Panc1 (cell line): ENCODE results near the gene CACNA2D3. TPM values are rescaled to one million over a fixed set of nuclear protein-coding genes. Genes with fewer than 3 reads are reported as not detected.

ENCODE experiments used
- ATAC-seq: fragments of 200-7000 bp; cut with Tn5 transposase; 2 replicates; pipeline ENCODE4 v1.9.1; 2020; ENCODE audit warnings: mild to moderate bottlenecking, moderate library complexity
- BruUV-seq: library from RNA; stranded (reverse); fragments of 400-500 nt; replicated peaks from 2 replicates; lab custom pipeline; 2021; lab: Mats Ljungman, UMichigan
- CTCF ChIA-PET: fragments of 300-600 bp; sonication (Branson Sonifier 250); formaldehyde crosslinking; loops from one replicate; lab custom pipeline; 2022; ENCODE audit warnings: antibody characterized with exemption; lab: Charles Lee
- POLR2A ChIA-PET: fragments of 300-600 bp; sonication (Branson Sonifier 250); formaldehyde crosslinking; loops from one replicate; lab custom pipeline; 2022; ENCODE audit warnings: antibody characterized with exemption; lab: Charles Lee
- DNase-seq: peaks from one replicate; pipeline ENCODE4 v3.0.0-alpha.2; 2010; ENCODE audit warnings: low read depth, low spot score
- H3K27ac ChIP-seq: 2 replicates; pipeline ENCODE4 v1.5.1; 2011; ENCODE audit warnings: mild to moderate bottlenecking, low read length, inconsistent platforms
- H3K27me3 ChIP-seq: fragments of 200-500 bp; sonication (Bioruptor generic); 2 replicates; pipeline ENCODE4 v1.6.0; 2014; ENCODE audit warnings: low read length, inconsistent platforms; ENCODE audit not compliant: control insufficient read depth, insufficient read depth
- H3K36me3 ChIP-seq: fragments of 200-500 bp; sonication (Bioruptor generic); 2 replicates; pipeline ENCODE4 v1.5.1; 2014; ENCODE audit warnings: inconsistent platforms, mild to moderate bottlenecking, low read length, moderate library complexity; ENCODE audit not compliant: control insufficient read depth, insufficient read depth
- H3K4me1 ChIP-seq: 2 replicates; pipeline ENCODE4 v1.5.1; 2011; ENCODE audit warnings: inconsistent platforms, mild to moderate bottlenecking, low read length, moderate library complexity; ENCODE audit not compliant: control insufficient read depth, insufficient read depth
- H3K4me3 ChIP-seq, 2 experiments: 2 replicates each; pipeline ENCODE4 v1.5.1; 2011 to 2012; ENCODE audit warnings: low read depth in 2 of 2, low read length in 2 of 2, mild to moderate bottlenecking in 2 of 2, inconsistent platforms in 1 of 2, moderate library complexity in 1 of 2
- H3K9me3 ChIP-seq: fragments of 200-500 bp; sonication (Bioruptor generic); 2 replicates; pipeline ENCODE4 v1.5.1; 2014; ENCODE audit warnings: low read depth, mild to moderate bottlenecking, inconsistent platforms, low read length, moderate library complexity; ENCODE audit not compliant: control insufficient read depth, insufficient read depth
- POLR2AphosphoS5 ChIP-seq: IDR thresholded peaks from 2 replicates; pipeline ENCODE4 v1.6.1; 2012; ENCODE audit warnings: mild to moderate bottlenecking, low read depth, low read length, moderate library complexity
- SIN3A ChIP-seq: IDR thresholded peaks from 2 replicates; pipeline ENCODE4 v1.6.1; 2012; ENCODE audit warnings: low read depth, mild to moderate bottlenecking, low read length, moderate library complexity, borderline replicate concordance; ENCODE audit not compliant: insufficient read depth
- TCF7L2 ChIP-seq: IDR thresholded peaks from 2 replicates; pipeline ENCODE4 v1.6.1; 2011; ENCODE audit warnings: mild to moderate bottlenecking, low read depth, low read length, inconsistent platforms
- in situ Hi-C: cut with HindIII; loops from 2 replicates; pipeline ENCODE4 v1.10.0; 2016; ENCODE audit warnings: low sequenced_read_pairs, low pct_unique_long_range_greater_than_20kb
- intact Hi-C: fragments of 100-400 bp; cut with micrococcal nuclease; formaldehyde crosslinking; loops from one replicate; pipeline ENCODE4 v1.10.0; 2022; ENCODE audit not compliant: unreplicated experiment
- total RNA-seq: library from RNA; stranded (reverse); gene quantifications from one replicate; pipeline ENCODE4 v1.2.1, GENCODE V29; 2021; ENCODE audit not compliant: unreplicated experiment
- TF ChIP-seq, protein P1 (sequence below), 2 experiments: IDR thresholded peaks; 2 replicates each; pipeline ENCODE4 v1.6.1; 2011 to 2012; ENCODE audit warnings: low read depth in 2 of 2, control low read depth in 1 of 2, low read length in 1 of 2, mild to moderate bottlenecking in 1 of 2, moderate library complexity in 1 of 2; ENCODE audit not compliant: insufficient read depth in 1 of 2
- TF ChIP-seq, protein P2 (sequence below): fragments of 450-650 bp; IDR thresholded peaks from 2 replicates; pipeline ENCODE4 v1.5.1; 2017; ENCODE audit warnings: mild to moderate bottlenecking

Gene CACNA2D3
- total RNA-seq, 1 experiment from 2014 or later = 0.41 TPM

DNA sequence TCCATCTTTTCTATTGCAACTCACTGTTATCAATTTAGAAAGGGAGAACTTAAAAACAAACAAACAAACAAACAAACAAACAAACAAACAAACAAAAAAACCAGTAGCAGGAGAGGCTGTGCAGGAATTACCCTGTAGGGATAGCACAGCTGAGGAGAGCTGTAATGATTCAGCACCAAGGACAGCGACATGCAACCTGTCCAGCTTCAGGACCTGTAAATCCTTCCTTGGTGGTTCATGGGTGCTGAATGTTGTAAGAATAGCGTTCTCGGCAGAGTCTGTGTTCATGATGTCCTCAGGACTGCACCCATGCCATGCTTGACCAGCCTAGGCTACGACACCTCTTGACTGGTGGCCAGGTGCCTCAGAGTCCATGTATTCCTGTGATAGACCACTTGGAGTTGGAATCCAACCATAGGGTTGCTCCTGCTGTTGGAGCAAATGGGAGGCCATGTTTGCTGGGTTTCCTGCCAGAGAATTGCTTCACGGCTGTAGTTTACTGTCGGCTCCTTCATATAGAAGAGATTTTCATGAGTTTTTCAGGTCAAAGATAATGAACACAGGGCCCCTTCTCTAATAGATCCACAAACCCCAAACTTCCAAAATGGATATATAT is 65.9 kb downstream of the CACNA2D3 start:
- ChIA-PET POLR2A (no interaction called here), CTCF (no interaction called here)
- no TSS peak for BruUV-seq
- Histone ChIP-seq H3K36me3 (no peaks in the 10 kb centered on the region), H3K9me3 (no peaks in the 10 kb centered on the region), H3K27ac (no peak overlapping the region), H3K27me3 (no peaks in the 10 kb centered on the region), H3K4me3 (no peak overlapping the region), H3K4me1 (no peaks in the 10 kb centered on the region)
- TF ChIP-seq, protein P1, sequence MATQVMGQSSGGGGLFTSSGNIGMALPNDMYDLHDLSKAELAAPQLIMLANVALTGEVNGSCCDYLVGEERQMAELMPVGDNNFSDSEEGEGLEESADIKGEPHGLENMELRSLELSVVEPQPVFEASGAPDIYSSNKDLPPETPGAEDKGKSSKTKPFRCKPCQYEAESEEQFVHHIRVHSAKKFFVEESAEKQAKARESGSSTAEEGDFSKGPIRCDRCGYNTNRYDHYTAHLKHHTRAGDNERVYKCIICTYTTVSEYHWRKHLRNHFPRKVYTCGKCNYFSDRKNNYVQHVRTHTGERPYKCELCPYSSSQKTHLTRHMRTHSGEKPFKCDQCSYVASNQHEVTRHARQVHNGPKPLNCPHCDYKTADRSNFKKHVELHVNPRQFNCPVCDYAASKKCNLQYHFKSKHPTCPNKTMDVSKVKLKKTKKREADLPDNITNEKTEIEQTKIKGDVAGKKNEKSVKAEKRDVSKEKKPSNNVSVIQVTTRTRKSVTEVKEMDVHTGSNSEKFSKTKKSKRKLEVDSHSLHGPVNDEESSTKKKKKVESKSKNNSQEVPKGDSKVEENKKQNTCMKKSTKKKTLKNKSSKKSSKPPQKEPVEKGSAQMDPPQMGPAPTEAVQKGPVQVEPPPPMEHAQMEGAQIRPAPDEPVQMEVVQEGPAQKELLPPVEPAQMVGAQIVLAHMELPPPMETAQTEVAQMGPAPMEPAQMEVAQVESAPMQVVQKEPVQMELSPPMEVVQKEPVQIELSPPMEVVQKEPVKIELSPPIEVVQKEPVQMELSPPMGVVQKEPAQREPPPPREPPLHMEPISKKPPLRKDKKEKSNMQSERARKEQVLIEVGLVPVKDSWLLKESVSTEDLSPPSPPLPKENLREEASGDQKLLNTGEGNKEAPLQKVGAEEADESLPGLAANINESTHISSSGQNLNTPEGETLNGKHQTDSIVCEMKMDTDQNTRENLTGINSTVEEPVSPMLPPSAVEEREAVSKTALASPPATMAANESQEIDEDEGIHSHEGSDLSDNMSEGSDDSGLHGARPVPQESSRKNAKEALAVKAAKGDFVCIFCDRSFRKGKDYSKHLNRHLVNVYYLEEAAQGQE (IDR thresholded peaks at IDR 0.05; ENCODE audit: insufficient read depth in 1 of 2, low read depth in 2 of 2, low read length in 1 of 2) = peak; percentile 90 to 93
- no peak for TF ChIP-seq POLR2AphosphoS5
- intact Hi-C loops (no loop called here), in situ Hi-C loops (no loop called here)
- ATAC-seq = no peak
- DNase-seq = no peak

DNA sequence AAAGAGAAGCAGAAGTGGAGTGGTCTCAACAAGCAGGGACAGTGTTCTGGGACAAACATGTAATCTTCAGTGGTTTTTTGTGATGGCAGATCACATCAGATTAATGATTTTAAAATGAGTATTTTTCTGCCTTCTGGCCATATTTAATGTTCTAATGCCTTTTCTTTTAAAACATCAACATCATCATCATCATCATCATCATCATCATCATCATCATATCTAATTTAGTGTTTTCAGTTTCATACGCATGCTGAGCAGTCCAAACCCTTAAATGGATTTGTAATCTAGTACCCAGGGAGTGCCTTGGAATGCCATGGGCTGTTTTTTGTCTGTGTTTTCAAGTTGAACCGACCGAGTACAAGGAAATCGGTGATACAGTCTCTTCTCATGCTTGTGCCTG is 68.9 kb downstream of the CACNA2D3 start:
- Histone ChIP-seq H3K36me3 (no peaks in the 10 kb centered on the region), H3K4me1 (no peaks in the 10 kb centered on the region), H3K4me3 (no peak overlapping the region), H3K27me3 (no peaks in the 10 kb centered on the region), H3K27ac (no peak overlapping the region), H3K9me3 (no peaks in the 10 kb centered on the region)
- in situ Hi-C loops = no loop called here
- no peak for DNase-seq
- ChIA-PET POLR2A (no interaction called here), CTCF (no interaction called here)
- no peak for ATAC-seq
- intact Hi-C loops = no loop called here
- BruUV-seq = no TSS peak
- TF ChIP-seq, protein P1 (IDR thresholded peaks at IDR 0.05; ENCODE audit: insufficient read depth in 1 of 2, low read depth in 2 of 2, low read length in 1 of 2) = no peak
- no peak for TF ChIP-seq POLR2AphosphoS5
- TF ChIP-seq TCF7L2 = no peak
- TF ChIP-seq, protein P2, sequence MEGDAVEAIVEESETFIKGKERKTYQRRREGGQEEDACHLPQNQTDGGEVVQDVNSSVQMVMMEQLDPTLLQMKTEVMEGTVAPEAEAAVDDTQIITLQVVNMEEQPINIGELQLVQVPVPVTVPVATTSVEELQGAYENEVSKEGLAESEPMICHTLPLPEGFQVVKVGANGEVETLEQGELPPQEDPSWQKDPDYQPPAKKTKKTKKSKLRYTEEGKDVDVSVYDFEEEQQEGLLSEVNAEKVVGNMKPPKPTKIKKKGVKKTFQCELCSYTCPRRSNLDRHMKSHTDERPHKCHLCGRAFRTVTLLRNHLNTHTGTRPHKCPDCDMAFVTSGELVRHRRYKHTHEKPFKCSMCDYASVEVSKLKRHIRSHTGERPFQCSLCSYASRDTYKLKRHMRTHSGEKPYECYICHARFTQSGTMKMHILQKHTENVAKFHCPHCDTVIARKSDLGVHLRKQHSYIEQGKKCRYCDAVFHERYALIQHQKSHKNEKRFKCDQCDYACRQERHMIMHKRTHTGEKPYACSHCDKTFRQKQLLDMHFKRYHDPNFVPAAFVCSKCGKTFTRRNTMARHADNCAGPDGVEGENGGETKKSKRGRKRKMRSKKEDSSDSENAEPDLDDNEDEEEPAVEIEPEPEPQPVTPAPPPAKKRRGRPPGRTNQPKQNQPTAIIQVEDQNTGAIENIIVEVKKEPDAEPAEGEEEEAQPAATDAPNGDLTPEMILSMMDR = no peak
- TF ChIP-seq SIN3A = no peak
